ENCODE data around the gene METAP2. TPM values are rescaled to one million over a fixed set of nuclear protein-coding genes. Genes with fewer than 3 reads are reported as not detected.

The METAP2 gene
- total RNA-seq, 1 experiment from 2014 or later, result 86.1 TPM

DNA sequence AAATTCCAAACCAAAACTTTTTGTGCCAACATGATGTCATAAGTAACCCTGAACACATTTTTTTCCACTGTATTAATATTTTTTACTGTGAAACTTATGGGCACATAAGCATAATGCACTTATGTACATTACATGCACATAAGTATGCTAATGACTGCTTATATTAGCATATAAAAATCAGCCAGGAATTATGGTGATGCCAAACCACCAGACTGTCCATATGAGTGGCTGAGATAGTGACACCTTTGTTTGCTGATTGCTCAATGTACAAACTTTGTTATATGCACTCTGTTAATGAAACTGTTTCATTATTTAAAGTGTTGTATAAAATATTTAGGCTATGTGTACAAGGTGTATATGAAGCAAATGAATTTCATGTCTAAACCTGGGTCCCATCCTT, 45.0 kb downstream of the METAP2 start:
- H3K27me3 ChIP-seq (ENCODE audit: control insufficient read depth, insufficient read depth, low read length), result no peaks in the 10 kb centered on the region
- TF ChIP-seq, protein P1, sequence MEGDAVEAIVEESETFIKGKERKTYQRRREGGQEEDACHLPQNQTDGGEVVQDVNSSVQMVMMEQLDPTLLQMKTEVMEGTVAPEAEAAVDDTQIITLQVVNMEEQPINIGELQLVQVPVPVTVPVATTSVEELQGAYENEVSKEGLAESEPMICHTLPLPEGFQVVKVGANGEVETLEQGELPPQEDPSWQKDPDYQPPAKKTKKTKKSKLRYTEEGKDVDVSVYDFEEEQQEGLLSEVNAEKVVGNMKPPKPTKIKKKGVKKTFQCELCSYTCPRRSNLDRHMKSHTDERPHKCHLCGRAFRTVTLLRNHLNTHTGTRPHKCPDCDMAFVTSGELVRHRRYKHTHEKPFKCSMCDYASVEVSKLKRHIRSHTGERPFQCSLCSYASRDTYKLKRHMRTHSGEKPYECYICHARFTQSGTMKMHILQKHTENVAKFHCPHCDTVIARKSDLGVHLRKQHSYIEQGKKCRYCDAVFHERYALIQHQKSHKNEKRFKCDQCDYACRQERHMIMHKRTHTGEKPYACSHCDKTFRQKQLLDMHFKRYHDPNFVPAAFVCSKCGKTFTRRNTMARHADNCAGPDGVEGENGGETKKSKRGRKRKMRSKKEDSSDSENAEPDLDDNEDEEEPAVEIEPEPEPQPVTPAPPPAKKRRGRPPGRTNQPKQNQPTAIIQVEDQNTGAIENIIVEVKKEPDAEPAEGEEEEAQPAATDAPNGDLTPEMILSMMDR (IDR thresholded peaks at IDR 0.05), result no peak
- TF ChIP-seq, protein P2, sequence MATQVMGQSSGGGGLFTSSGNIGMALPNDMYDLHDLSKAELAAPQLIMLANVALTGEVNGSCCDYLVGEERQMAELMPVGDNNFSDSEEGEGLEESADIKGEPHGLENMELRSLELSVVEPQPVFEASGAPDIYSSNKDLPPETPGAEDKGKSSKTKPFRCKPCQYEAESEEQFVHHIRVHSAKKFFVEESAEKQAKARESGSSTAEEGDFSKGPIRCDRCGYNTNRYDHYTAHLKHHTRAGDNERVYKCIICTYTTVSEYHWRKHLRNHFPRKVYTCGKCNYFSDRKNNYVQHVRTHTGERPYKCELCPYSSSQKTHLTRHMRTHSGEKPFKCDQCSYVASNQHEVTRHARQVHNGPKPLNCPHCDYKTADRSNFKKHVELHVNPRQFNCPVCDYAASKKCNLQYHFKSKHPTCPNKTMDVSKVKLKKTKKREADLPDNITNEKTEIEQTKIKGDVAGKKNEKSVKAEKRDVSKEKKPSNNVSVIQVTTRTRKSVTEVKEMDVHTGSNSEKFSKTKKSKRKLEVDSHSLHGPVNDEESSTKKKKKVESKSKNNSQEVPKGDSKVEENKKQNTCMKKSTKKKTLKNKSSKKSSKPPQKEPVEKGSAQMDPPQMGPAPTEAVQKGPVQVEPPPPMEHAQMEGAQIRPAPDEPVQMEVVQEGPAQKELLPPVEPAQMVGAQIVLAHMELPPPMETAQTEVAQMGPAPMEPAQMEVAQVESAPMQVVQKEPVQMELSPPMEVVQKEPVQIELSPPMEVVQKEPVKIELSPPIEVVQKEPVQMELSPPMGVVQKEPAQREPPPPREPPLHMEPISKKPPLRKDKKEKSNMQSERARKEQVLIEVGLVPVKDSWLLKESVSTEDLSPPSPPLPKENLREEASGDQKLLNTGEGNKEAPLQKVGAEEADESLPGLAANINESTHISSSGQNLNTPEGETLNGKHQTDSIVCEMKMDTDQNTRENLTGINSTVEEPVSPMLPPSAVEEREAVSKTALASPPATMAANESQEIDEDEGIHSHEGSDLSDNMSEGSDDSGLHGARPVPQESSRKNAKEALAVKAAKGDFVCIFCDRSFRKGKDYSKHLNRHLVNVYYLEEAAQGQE (IDR thresholded peaks at IDR 0.05; ENCODE audit: insufficient read depth in 1 of 2, low read depth in 2 of 2, low read length in 1 of 2), result no peak
- TF ChIP-seq SIN3A (IDR thresholded peaks at IDR 0.05; ENCODE audit: borderline replicate concordance, insufficient read depth, low read depth, low read length), result no peak
- TF ChIP-seq TCF7L2 (IDR thresholded peaks at IDR 0.05; ENCODE audit: low read depth, low read length), result no peak
- no peak for TF ChIP-seq POLR2AphosphoS5 (IDR thresholded peaks at IDR 0.05; ENCODE audit: low read depth, low read length)
- peaks cover 7% of the 10 kb centered on the region for H3K36me3 ChIP-seq (ENCODE audit: control insufficient read depth, insufficient read depth, low read length)
- H3K27ac ChIP-seq (ENCODE audit: low read length), result no peak overlapping the region
- POLR2A ChIA-PET, result no interaction called here
- H3K4me1 ChIP-seq (ENCODE audit: control insufficient read depth, insufficient read depth, low read length), result no peaks in the 10 kb centered on the region
- CTCF ChIA-PET, result no interaction called here
- DNase-seq (ENCODE audit: low read depth, low spot score) (no peak), ATAC-seq (no peak)
- H3K9me3 ChIP-seq (ENCODE audit: control insufficient read depth, insufficient read depth, low read depth, low read length), result no peaks in the 10 kb centered on the region
- in situ Hi-C loops (cut with HindIII; ENCODE audit: low pct_unique_long_range_greater_than_20kb, low sequenced_read_pairs), result no loop called here
- intact Hi-C loops (cut with micrococcal nuclease; ENCODE audit: unreplicated experiment), result no loop called here
- no TSS peak for BruUV-seq (replicated peaks)
- H3K4me3 ChIP-seq (ENCODE audit: low read depth in 2 of 2, low read length in 2 of 2), result no peak overlapping the region

DNA sequence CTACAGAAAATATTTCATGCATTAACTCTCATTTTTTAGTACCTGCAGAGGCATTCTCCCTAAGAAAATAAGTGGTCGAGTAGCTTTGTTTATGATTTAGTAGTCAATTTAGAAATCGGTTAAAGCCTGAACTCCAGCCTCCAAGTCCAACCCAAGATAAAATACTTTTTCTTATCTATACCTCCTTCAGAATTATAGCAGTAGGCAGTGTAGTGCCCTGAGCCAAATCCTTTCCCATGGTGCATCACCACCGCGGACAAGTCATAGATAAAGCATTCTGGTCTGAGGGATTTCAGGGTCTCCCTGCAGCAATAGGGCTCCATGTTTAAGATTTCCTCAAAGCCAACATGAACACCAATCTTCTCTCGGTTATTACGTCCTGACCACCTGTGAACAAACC, 46.9 kb downstream of the METAP2 start:
- ChIA-PET POLR2A (no interaction called here), CTCF (no interaction called here)
- Histone ChIP-seq H3K4me3 (ENCODE audit: low read depth in 2 of 2, low read length in 2 of 2) (no peak overlapping the region), H3K36me3 (ENCODE audit: control insufficient read depth, insufficient read depth, low read length) (no peaks in the 10 kb centered on the region), H3K9me3 (ENCODE audit: control insufficient read depth, insufficient read depth, low read depth, low read length) (no peaks in the 10 kb centered on the region), H3K27ac (ENCODE audit: low read length) (no peak overlapping the region), H3K27me3 (ENCODE audit: control insufficient read depth, insufficient read depth, low read length) (no peaks in the 10 kb centered on the region), H3K4me1 (ENCODE audit: control insufficient read depth, insufficient read depth, low read length) (no peaks in the 10 kb centered on the region)
- BruUV-seq (replicated peaks), result no TSS peak
- DNase-seq (ENCODE audit: low read depth, low spot score) (no peak), ATAC-seq (no peak)
- intact Hi-C loops (cut with micrococcal nuclease; ENCODE audit: unreplicated experiment) (no loop called here), in situ Hi-C loops (cut with HindIII; ENCODE audit: low pct_unique_long_range_greater_than_20kb, low sequenced_read_pairs) (no loop called here)
- TF ChIP-seq, protein P1 (IDR thresholded peaks at IDR 0.05), result no peak
- no peak for TF ChIP-seq POLR2AphosphoS5 (IDR thresholded peaks at IDR 0.05; ENCODE audit: low read depth, low read length)
- TF ChIP-seq, protein P2 (IDR thresholded peaks at IDR 0.05; ENCODE audit: insufficient read depth in 1 of 2, low read depth in 2 of 2, low read length in 1 of 2), result no peak
- no peak for TF ChIP-seq SIN3A (IDR thresholded peaks at IDR 0.05; ENCODE audit: borderline replicate concordance, insufficient read depth, low read depth, low read length)
- TF ChIP-seq TCF7L2 (IDR thresholded peaks at IDR 0.05; ENCODE audit: low read depth, low read length), result no peak

All from Panc1 (cell line).